Kidney glomerular epithelial cell (primary cell): ENCODE measurements around the gene GNPNAT1.

Experiments
- DNase-seq: peaks from one replicate; lab custom pipeline; 2025; lab: John Stamatoyannopoulos, UW

GNPNAT1 gene

DNA sequence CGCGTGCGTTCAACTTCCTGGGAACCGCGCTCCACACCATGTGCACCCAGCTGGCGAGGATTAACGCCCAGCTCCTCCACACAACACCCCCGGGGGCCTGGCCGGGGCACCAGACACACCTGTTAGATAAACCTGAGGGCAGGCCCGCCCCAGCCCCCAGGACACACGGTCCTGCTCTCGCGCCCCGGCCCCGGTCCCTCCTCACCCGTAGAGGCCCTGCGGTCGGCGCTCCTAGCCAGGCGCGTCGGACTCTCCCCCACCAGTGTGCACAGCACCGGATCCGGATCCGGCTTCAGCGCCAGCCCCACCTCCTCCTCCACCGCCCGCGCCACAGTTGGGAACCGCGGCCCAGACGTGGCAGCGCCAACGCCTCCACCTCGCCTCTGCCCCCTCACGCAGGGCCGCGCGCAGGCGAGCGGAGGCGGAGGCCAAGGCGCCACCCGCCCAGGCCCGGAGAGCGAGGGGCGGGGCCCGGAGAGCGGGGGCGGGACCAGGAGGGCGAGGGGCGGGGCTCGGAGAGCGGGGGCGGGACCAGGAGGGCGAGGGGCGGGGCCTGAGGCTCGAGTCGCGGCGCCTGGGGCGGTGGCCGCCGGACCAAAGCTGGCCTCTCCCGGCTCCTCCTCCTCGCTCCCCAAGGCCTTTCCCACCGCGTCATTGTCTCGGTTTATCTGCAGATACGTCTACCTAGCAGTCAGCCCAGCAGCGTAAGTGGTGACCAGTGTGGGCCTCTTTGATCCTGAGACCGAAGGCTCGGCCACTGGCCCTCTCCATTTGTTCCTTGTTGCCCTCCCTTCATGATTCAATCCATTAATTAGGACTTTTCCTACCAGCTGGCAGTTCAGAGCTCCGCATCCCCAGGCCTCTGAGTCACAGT, at the start of gene GNPNAT1:
Gene GNPNAT1 (minus strand): TSS at position 385 of the 874 bp plus-strand sequence. CDS start 6,957 bp downstream, outside the sequence.
- peak; percentile 85 for DNase-seq

GRCh38 chr14:52840877-52841276, 49.5 kb upstream of the GNPNAT1 start:
- no peak for DNase-seq

DNA sequence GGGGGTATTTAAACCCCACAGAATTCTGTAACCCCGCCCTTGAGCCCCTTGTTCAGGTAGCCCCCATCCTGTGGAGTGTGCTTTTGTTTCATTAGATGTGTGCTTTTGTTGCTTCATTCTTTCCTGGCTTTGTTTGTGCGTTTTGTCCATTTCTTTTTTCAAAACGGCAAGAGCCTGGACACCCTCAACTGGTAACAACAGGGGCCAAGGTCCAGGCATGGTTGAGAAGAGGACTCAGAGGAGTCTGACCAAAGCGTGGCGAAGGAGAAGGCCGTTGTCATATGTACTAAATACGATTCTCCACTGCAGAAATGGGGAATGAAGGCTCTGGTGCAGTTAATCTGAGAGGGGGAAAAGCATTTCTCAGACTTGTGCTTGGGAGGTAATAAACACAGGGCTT, 46.0 kb upstream of the GNPNAT1 start:
- DNase-seq: no peak

DNA sequence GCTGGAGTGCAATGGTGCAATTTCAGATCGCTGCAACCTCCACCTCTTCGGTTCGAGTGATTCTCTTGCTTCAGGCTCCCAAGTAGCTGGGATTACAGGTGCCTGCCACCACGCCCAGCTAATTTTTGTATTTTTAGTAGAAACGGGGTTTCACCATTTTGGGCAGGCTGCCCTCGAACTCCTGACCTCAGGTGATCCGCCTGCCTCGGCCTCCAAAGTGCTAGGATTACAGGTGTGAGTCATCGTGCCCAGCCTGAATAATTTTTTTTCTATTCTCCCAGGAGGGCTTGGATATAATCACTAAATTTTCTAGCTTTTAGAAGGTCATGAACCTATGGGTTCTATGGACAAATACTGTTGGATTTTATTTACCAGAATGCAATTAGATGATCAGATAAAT, 44.7 kb upstream of the GNPNAT1 start:
- no peak for DNase-seq

DNA sequence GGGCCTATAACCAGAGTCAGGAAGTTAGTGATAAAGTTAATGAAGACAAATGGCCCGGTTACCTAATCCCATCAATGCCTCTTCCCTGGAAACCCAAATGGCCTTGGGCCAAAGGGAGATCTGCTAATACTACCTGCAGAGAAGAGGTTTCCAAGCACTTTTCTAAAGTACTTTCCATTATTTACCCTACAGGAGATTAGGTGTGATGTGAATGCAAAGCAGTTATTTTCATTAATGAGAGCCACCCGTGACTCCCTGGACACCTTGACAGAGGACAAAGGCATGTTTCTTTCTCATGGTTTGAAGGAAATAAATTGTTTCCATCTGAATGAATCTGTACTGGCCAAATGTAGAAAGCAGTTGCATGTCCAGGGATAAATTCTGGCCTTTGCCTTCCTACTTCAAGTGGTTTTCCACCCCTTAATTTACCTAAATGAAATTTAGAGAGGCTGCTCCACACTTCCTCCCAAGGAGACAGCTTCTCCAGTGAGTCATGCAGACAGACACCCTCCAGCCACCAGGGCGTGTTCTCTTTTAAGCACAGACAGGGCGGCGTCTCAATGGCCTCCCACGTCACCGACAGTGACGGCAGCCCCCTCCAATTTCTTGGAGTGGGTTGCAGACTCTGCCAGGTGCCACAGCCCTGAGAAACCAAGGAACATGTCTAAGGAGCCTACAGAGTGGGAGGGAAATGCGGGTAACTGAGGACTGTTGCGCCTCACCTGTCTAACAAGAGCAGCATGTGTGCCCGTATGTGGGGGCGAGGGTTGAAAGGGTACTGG, 43.9 kb upstream of the GNPNAT1 start:
- no peak for DNase-seq

DNA sequence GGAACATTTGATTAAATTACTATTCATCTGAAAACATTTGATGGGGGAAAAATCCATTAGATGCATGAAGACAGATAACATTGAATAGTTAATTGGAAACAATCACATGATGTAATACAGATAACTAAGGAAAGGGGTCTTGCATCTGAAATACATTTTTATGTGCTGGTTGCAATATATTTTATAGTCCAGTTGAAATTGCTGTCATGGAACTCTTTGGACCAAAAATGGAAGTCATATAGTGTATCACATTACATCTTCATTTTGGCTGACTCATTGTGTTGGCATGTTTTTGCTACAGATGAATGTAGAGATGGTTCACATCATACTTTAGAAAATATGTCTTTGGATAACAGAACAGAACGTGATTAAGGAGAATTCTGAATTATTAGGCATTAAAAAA, 43.0 kb upstream of the GNPNAT1 start:
- peak; percentile 32 for DNase-seq

DNA sequence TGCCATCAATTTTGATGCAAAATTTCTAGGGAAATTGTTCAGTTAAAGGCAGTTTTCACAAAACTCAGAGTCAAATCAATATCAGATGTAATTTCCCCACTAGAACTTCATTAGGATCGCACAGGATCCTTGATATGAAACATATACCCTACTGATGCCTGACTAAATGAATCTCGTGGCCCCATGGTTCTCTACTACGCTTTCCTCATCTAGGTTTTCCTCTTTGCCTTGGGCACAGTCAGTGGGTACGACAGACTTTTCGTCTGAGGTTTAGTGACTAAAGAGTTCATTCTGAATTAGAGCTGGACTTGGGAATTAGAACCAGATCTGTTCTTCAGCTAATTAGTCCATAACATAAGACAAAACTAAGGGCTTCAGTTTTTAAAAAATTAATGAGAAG, 42.5 kb upstream of the GNPNAT1 start:
- no peak for DNase-seq

- no peak for DNase-seq
Observed at GRCh38 chr14:52829527-52830185, 38.2 kb upstream of the GNPNAT1 start.

DNA sequence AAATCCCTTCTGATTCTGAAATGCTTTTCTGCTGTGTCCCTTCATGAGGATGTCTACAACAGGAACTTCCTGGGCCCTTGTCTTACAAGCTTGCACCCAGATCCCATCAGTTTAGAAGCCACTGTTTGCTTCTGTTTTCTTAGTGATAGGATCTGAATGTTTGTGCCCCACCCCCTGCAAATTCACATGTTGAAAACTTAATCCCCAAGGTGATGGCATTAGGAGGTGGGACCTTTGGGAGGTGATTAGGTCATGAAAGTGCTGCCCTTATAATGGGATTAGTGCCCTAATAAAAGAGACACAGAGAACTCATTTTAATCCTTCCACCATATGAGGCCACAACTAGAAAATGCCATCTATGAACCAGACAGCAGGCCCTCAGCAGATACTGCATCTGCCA, 36.0 kb upstream of the GNPNAT1 start:
- DNase-seq: no peak

- no peak for DNase-seq
Observed at GRCh38 chr14:52825085-52825484, 33.7 kb upstream of the GNPNAT1 start.

GRCh38 chr14:52824462-52824861, 33.1 kb upstream of the GNPNAT1 start:
- no peak for DNase-seq

DNA sequence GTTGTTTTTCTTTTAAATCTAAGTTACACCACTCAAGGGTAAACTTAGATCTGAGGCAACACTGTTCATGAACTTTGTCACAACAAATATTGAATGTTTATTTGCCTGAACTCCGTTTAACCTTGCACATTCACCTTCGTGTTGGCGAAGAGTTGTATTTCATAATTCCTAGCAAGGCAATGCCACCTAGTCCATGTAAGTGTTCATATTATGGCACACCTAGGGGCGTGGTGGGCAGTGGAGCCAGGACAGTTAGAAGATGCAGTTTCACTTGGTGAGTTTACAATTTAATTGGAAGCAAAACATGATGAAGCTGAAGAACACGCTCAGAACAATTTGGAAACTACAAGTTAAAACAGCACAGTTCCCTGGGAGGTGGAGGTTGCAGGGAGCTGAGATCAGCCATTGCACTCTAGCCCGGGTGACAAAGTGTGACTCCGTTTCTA, 30.4 kb upstream of the GNPNAT1 start:
- no peak for DNase-seq

- DNase-seq: no peak
Observed at GRCh38 chr14:52808101-52808500, 16.7 kb upstream of the GNPNAT1 start.

GRCh38 chr14:52806115-52806514, 14.7 kb upstream of the GNPNAT1 start:
- no peak for DNase-seq

GRCh38 chr14:52802597-52802996, 11.2 kb upstream of the GNPNAT1 start:
- no peak for DNase-seq

DNA sequence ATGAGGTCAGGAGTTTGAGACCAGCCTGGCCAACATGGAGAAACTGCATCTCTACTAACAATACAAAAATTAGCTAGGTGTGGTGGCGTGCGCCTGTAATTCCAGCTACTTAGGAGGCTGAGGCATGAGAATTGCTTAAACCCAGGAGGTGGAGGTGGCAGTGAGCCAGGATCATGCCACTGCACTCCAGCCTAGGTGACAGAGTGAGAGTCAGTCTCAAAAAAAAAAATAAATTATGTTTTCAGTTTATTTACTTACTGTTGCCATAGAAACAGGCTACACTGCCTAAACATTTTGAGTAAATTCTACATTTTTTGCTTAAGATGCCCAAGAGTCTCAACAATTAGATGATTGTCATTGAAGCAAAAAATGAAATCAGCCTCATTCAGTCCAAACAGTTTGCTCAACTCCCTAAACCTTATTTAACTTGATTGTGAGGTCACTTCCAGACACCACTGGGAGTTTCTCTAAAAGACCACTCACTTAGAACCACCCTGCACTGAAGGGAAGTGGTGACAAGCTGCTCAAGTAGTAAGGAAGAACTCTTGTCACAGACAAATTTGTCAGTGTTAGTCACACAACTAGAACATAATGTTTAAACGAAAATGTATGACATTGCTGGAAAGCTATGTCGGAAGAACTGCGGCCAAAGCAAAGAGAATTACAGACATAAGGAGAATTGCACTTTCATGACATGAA, 9.8 kb upstream of the GNPNAT1 start:
- DNase-seq: peak; percentile 9

DNA sequence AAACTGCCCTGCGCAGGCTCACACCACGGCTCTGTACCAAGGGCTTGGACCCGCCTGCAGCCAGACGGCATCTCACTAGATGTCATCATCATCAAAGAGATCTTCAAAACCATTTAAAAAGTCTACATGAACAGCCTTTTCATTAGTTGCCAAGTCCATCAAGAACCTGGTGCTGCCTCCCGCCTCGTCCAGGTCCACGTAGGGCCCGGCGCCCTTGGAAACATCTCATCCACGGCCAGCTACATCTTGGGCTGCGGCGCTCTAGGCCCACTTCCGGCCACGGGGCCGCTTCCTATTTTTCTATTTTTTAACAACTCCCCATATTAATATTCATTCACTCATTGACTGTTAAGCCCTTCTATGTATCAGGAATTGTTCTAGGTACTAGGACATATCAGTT, 7.4 kb upstream of the GNPNAT1 start:
- DNase-seq: no peak

- no peak for DNase-seq
Observed at GRCh38 chr14:52797653-52798052, 6.2 kb upstream of the GNPNAT1 start.

- DNase-seq: no peak
Observed at GRCh38 chr14:52793061-52793460, 1.7 kb upstream of the GNPNAT1 start.

DNA sequence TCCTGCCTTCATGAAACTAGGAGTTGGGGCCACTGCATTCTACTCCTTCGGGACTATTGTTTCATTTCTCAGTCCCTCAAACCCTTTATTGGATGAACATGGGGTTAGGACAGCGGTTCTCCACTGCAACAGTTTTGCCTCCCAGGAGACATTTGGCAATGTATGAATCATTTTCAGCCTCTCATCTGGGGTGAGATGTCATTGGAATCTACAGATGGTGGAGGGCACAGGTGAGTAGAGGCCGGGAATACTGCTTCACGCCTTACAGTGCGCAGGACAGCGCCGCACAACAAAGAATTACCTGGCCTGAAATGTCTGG, 649 bp upstream of the GNPNAT1 start:
- no peak for DNase-seq

DNA sequence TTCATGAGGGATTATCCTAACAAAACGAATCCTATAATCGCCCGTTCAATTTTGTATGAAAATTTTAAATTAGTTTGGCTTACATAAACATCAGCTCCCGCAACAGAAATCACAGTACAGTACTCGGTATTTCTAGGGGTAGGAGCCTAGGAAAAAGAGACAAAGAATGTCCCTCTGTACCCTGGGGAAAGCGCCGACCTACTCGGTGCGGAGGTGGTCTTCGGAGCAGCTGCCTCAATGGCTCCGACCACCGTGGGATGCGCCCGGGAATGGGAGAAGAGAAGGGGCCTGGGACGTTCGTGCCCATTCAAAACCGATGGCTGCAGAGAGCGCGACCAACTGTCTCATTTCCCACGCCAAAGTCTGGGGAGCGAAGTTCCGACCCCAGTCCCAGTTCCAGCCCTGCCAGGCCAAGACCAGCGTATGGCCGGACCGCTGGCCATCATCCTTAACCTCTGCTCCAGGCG, 618 bp downstream of the GNPNAT1 start:
- DNase-seq: no peak
